Pancreas (tissue), 10 donors: Measurements from ENCODE around the gene PLPP7. TPM values are rescaled to one million over a fixed set of nuclear protein-coding genes. Genes with fewer than 3 reads are reported as not detected.

Source experiments
- ATAC-seq, 4 donors: fragments of 200-7000 bp; cut with Tn5 transposase; one replicate each; pipeline versions ENCODE4 v1.8.0 to v1.9.1; 2020; ENCODE audit warnings: mild to moderate bottlenecking in 4 of 4, moderate library complexity in 4 of 4
- DNase-seq, 6 donors: peaks; one replicate each; pipeline ENCODE4 v3.0.0-alpha.2; 2020
- FAIRE-seq: peaks from 2 replicates; lab custom pipeline; 2012; peaks lifted over from hg19 to GRCh38; lab: Jason Lieb, UNC
- H3K27ac ChIP-seq, 4 donors: fragments of 200-600 bp; sonication (generic); 1 replicate in 3 of 4; 2 replicates in 1 of 4; pipeline versions ENCODE4 v1.5.0 to v1.8.0; 2020
- H3K27me3 ChIP-seq, 4 donors: fragments of 200-600 bp; one replicate each; pipeline ENCODE4 v1.8.0; 2021
- H3K36me3 ChIP-seq, 3 donors: fragments of 200-600 bp; sonication (generic) in 1 of 3; one replicate each; pipeline versions ENCODE4 v1.5.0 to v1.8.0; 2020 to 2021
- H3K4me1 ChIP-seq, 3 donors: fragments of 200-600 bp; one replicate each; pipeline ENCODE4 v1.8.0; 2021
- H3K4me3 ChIP-seq, 4 donors: fragments of 200-600 bp; sonication (generic) in 2 of 4; one replicate each; pipeline versions ENCODE4 v1.5.0 to v1.8.0; 2020 to 2021
- H3K9me3 ChIP-seq, 4 donors: fragments of 200-600 bp; one replicate each; pipeline ENCODE4 v1.8.0; 2021
- WGBS, 2 donors: extraction: QIAGEN DNeasy Blood & Tissue Kit; methylation state at CpG; one replicate each; pipeline ENCODE4 v1.1.7; 2013; 5-methylcytosine and 5-hydroxymethylcytosine counted together
- intact Hi-C, 3 donors: fragments of 100-400 bp; cut with DNase I; formaldehyde crosslinking; loops; one replicate each; pipeline versions ENCODE4 v1.11.1 to v1.14.2; 2022
- polyA plus RNA-seq, 2 donors: library from polyadenylated mRNA; stranded (reverse); fragments of 200-250 nt; gene quantifications; one replicate each; pipeline ENCODE4 v1.2.3, GENCODE V29; 2013
- total RNA-seq, 6 donors: library from RNA; stranded (reverse); fragmentation: NEBNext Ultra II Directional in 4 of 6; extraction: Animal tissue kit (Norgen Biotek cat#: 25700) in 4 of 6; gene quantifications; one replicate each; pipeline versions ENCODE4 v1.2.1 to v1.2.4, GENCODE V29; 2021 to 2023
- TF ChIP-seq, protein P1 (sequence below), 4 donors: fragments of 200-600 bp; sonication (generic) in 3 of 4; IDR thresholded peaks; one replicate each; pipeline versions ENCODE4 v1.5.0 to v1.8.0; 2021; ENCODE audit warnings: antibody characterized with exemption in 4 of 4
- donor health status: healthy with polysubstance abuse.
- donor health status: DM: no; HTN: no; CAD: no; lungs with moderate emphysema.
- donor health status: DM: no; HTN: no; CAD: no.
- donor health status: control.
- donor health status: control.
- donor health status: Bipolar disorder and iron deficiency.
- donor health status: DM: yes; HTN: yes; CAD: no.
- donor health status: DM: no; HTN: no; CAD: no.
- donor health status: DM: no; HTN: no; CAD: no.
- donor health status: DM: yes; HTN: yes; CAD: no.

PLPP7 gene
- total and polyA plus RNA-seq, 8 donors = 0.38 to 2.5 (median 1.3) TPM

DNA sequence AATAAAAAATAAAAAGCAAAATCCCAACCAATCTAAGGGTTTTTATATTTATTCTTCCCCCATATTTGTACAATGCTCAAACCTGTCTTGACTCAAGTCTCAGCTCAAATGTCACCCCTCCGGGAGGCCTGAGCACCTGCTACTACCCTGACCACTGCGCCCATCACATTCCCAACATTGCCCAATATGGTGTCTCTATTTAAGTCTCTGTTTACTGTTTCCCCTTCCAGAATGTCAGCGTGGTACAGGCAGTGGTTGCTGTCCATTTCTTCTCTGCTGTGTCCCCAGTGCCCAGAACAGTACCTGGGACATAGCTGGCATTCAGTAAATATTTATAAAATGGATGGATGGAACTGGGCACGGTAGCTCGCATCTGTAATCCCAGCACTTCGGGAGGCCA lies 57.0 kb downstream of the PLPP7 start:
- intact Hi-C loops = no loop called here
- H3K4me3 ChIP-seq = no peak overlapping the region
- TF ChIP-seq, protein P1, sequence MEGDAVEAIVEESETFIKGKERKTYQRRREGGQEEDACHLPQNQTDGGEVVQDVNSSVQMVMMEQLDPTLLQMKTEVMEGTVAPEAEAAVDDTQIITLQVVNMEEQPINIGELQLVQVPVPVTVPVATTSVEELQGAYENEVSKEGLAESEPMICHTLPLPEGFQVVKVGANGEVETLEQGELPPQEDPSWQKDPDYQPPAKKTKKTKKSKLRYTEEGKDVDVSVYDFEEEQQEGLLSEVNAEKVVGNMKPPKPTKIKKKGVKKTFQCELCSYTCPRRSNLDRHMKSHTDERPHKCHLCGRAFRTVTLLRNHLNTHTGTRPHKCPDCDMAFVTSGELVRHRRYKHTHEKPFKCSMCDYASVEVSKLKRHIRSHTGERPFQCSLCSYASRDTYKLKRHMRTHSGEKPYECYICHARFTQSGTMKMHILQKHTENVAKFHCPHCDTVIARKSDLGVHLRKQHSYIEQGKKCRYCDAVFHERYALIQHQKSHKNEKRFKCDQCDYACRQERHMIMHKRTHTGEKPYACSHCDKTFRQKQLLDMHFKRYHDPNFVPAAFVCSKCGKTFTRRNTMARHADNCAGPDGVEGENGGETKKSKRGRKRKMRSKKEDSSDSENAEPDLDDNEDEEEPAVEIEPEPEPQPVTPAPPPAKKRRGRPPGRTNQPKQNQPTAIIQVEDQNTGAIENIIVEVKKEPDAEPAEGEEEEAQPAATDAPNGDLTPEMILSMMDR (IDR thresholded peaks at IDR 0.05) = no peak
- 87 to 94% methylated on average over 6 of the region's 6 CpGs for WGBS, 2 donors
- H3K9me3 ChIP-seq = no peaks in the 10 kb centered on the region
- ATAC-seq = no peak
- peak in 1 of 6 donors; percentile 12 for DNase-seq
- no peaks in the 10 kb centered on the region for H3K4me1 ChIP-seq
- H3K36me3 ChIP-seq = no peaks in the 10 kb centered on the region
- FAIRE-seq = no peak
- no peaks in the 10 kb centered on the region for H3K27me3 ChIP-seq
- H3K27ac ChIP-seq = no peak overlapping the region

GRCh38 chr9:131347376-131348020 lies 58.0 kb downstream of the PLPP7 start:
- WGBS, 2 donors = 72 to 79% methylated on average over 19 of the region's 19 CpGs
- Histone ChIP-seq H3K36me3 (no peaks in the 10 kb centered on the region), H3K27me3 (no peaks in the 10 kb centered on the region), H3K27ac (no peak overlapping the region), H3K9me3 (no peaks in the 10 kb centered on the region), H3K4me3 (no peak overlapping the region), H3K4me1 (no peaks in the 10 kb centered on the region)
- FAIRE-seq = no peak
- intact Hi-C loops = no loop called here
- peak in 1 of 6 donors; percentile 30 for DNase-seq
- no peak for ATAC-seq
- TF ChIP-seq, protein P1 (IDR thresholded peaks at IDR 0.05) = no peak

- no peak for ATAC-seq
Measured at GRCh38 chr9:131348631-131349521, 59.4 kb downstream of the PLPP7 start.

GRCh38 chr9:131349522-131349880 lies 60.0 kb downstream of the PLPP7 start:
- TF ChIP-seq, protein P1 (IDR thresholded peaks at IDR 0.05) = no peak
- no peaks in the 10 kb centered on the region for H3K36me3 ChIP-seq
- H3K4me1 ChIP-seq = no peaks in the 10 kb centered on the region
- ATAC-seq (no peak), DNase-seq (no peak), FAIRE-seq (no peak)
- intact Hi-C loops = no loop called here
- H3K27me3 ChIP-seq = no peaks in the 10 kb centered on the region
- peak overlapping the region in 1 of 4 donors; percentile 26 for H3K4me3 ChIP-seq
- no peak overlapping the region for H3K27ac ChIP-seq
- no peaks in the 10 kb centered on the region for H3K9me3 ChIP-seq
- 49 to 61% methylated on average over 5 of the region's 5 CpGs for WGBS, 2 donors

More at GRCh38 chr9:131348631-131349521, 59.4 kb downstream of the PLPP7 start:
- intact Hi-C loops = no loop called here
- Histone ChIP-seq H3K4me3 (no peak overlapping the region), H3K4me1 (no peaks in the 10 kb centered on the region), H3K27ac (no peak overlapping the region), H3K36me3 (no peaks in the 10 kb centered on the region), H3K9me3 (no peaks in the 10 kb centered on the region), H3K27me3 (no peaks in the 10 kb centered on the region)
- TF ChIP-seq, protein P1 (IDR thresholded peaks at IDR 0.05) = no peak
- FAIRE-seq (no peak), DNase-seq (peak in 1 of 6 donors; percentile 43)
- WGBS, 2 donors = 56 to 61% methylated on average over 10 of the region's 10 CpGs
